GM13976 (cell line): ENCODE measurements around the gene FZR1.

ENCODE experiments used
- DNase-seq: peaks from one replicate; pipeline ENCODE4 v3.0.0; 2012; ENCODE audit warnings: low spot score
- in situ Hi-C: fragments of 300-500 bp; cut with MboI; formaldehyde crosslinking; loops from one replicate; pipeline ENCODE4 v1.12.0; 2022; ENCODE audit warnings: low sequenced_read_pairs, mixed read lengths, inconsistent platforms; ENCODE audit not compliant: unreplicated experiment
- TF ChIP-seq, protein P1 (sequence below): IDR thresholded peaks from 2 replicates; pipeline ENCODE4 v1.5.1; 2012; ENCODE audit warnings: borderline replicate concordance, mild to moderate bottlenecking; ENCODE audit not compliant: insufficient read depth; ENCODE audit errors: extremely low read depth, missing control alignments, control extremely low read depth

The FZR1 gene

GRCh38 chr19:3474614-3475013 lies 31.5 kb upstream of the FZR1 start:
- no peak for DNase-seq
- TF ChIP-seq, protein P1, sequence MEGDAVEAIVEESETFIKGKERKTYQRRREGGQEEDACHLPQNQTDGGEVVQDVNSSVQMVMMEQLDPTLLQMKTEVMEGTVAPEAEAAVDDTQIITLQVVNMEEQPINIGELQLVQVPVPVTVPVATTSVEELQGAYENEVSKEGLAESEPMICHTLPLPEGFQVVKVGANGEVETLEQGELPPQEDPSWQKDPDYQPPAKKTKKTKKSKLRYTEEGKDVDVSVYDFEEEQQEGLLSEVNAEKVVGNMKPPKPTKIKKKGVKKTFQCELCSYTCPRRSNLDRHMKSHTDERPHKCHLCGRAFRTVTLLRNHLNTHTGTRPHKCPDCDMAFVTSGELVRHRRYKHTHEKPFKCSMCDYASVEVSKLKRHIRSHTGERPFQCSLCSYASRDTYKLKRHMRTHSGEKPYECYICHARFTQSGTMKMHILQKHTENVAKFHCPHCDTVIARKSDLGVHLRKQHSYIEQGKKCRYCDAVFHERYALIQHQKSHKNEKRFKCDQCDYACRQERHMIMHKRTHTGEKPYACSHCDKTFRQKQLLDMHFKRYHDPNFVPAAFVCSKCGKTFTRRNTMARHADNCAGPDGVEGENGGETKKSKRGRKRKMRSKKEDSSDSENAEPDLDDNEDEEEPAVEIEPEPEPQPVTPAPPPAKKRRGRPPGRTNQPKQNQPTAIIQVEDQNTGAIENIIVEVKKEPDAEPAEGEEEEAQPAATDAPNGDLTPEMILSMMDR, result no peak
- in situ Hi-C loops, result loop anchor here (10.0 kb wide), 1 partner anchor 150 kb away; no protein-coding TSS in a partner anchor

- no peak for DNase-seq
- TF ChIP-seq, protein P1, result no peak
- in situ Hi-C loops, result loop anchor here (10.0 kb wide), 1 partner anchor 151 kb away; no protein-coding TSS in a partner anchor
Observed at GRCh38 chr19:3475449-3475848, 30.7 kb upstream of the FZR1 start.

GRCh38 chr19:3476830-3477229 lies 29.3 kb upstream of the FZR1 start:
- no peak for DNase-seq
- TF ChIP-seq, protein P1, result no peak
- in situ Hi-C loops, result loop anchor here (10.0 kb wide), 1 partner anchor 152 kb away; no protein-coding TSS in a partner anchor

- TF ChIP-seq, protein P1, result no peak
- DNase-seq, result no peak
- in situ Hi-C loops, result loop anchor here (10.0 kb wide), 1 partner anchor 153 kb away; no protein-coding TSS in a partner anchor
Observed at GRCh38 chr19:3477506-3477905, 28.6 kb upstream of the FZR1 start.

GRCh38 chr19:3477951-3478350 lies 28.2 kb upstream of the FZR1 start:
- DNase-seq, result no peak
- TF ChIP-seq, protein P1, result no peak
- in situ Hi-C loops, result loop anchor here (10.0 kb wide), 1 partner anchor 153 kb away; no protein-coding TSS in a partner anchor

DNA sequence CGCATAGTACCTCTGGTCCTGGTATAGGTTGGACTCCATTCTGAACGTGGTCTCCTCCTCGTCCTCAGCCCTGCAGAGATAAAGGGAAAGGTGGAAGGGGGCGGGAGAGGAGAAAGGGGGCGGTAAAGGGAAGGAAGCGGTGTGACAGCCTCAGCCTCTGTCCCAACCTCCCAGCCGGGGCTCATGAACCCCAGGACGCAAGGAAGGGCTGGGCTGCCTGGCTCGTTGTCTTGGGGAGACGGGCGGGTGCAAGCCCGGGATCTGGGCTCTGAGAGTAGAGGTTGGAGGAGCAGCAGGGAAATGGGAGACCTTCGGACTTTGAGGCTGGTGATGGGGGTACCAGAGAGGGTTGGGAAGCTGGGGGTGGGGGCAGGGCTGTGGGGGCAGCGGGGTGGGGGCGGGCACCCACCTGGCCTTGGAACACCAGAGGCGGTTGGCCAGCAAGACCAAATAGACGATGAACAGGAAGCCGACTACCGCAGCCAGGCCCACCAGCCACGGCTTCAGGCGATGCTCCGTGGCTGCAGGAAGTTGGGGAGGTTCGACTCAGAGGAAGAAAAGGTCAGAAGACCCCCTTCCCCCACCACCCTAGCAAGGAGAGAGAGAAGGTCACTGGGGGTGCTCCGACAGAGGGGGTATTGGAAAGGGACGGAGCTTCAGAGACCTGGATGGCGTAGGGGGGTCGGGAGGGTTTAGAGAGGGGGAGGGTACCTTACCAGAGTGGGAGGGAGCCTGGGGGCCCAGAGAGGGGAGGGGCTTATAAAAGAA lies 27.5 kb upstream of the FZR1 start:
- TF ChIP-seq, protein P1, result no peak
- in situ Hi-C loops, result loop anchor here (10.0 kb wide), 1 partner anchor 154 kb away; no protein-coding TSS in a partner anchor
- no peak for DNase-seq
